Cardiac septum (tissue), 1 donor: Measurements from ENCODE around the gene MNAT1. TPM values are rescaled to one million over a fixed set of nuclear protein-coding genes. Genes with fewer than 3 reads are reported as not detected.

ENCODE experiments used
- DNase-seq: peaks from one replicate; pipeline ENCODE4 v3.0.0-alpha.2; 2020; ENCODE audit warnings: low spot score
- intact Hi-C: fragments of 100-400 bp; cut with DNase I; formaldehyde crosslinking; loops from one replicate; pipeline ENCODE4 v1.14.0; 2022
- total RNA-seq: library from RNA; stranded (reverse); fragmentation: NEBNext Ultra II Directional; extraction: Animal tissue kit (Norgen Biotek cat#: 25700); gene quantifications from one replicate; pipeline ENCODE4 v1.2.1, GENCODE V29; 2021
- donor health status: DM: no; HTN: no; CAD: no.

The MNAT1 gene
- total RNA-seq, 1 donor from 2014 or later: 29.9 TPM

DNA sequence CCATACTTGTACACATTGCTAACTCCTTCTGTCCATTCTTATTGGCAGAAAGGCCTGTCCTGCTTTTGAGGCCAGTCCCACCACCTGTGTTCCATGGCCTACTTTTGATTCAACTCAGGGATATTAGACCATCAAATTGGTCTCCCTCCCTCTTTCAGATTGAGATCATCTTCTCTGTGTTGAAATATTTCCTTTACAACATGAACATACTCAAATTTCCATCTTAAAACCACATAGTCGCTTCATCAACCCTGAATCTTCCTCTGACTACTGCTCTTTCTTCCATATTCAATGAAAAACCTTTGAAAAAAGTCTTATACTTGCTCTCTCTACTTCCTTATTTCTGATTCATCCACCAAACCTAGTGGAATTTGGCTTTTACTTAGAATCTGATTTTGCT lies 211.4 kb downstream of the MNAT1 start:
- intact Hi-C loops: no loop called here
- DNase-seq: no peak

DNA sequence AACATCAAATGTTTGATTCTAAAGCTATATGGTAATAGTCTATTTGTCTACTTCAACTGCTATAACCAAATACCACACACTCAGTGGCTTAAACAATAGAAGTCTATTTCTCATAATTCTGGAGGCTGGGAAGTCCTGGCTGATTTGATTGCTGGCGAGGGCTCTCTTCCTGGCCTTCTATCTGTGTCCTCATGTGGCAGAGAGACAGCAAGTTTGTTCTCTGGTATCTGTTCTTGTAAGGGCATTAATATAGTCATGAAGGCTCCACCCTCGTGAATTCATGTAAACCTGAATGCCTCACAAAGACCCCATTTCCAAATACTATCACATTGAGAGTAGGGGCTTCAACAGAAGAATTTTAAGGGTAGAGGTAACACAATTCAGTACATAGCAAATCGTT lies 212.2 kb downstream of the MNAT1 start:
- intact Hi-C loops: no loop called here
- DNase-seq: no peak

DNA sequence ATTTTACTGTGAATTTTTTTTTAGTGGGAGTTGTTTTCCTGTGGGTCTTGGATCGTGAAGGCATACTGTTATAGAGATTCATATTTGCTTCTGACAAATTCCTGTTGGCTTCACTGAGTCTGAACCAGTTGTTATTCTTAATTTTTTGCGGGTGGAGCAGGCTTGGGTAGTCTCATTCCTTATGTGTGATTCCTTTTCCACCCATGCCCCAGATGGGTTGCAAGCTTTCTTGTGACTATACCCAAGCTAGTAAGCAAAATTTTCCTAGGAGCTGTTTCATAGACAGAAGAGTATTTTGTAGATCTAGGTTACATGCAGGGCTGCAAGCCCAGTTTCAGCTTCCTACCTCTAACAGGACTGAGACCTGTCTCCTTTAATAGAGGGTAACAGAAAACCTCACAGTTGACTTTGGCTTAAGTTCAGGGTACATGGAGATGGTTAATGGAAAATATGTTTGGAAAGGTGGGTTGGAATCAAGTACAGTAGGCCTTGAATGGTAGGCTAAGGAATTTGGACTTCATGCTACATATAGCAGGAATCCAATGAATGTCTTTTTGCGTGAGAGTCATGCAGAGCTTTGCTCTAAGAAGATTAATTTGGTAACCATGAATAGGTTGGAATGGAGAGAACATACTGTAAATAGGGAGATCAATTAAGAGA lies 217.3 kb downstream of the MNAT1 start:
- no peak for DNase-seq
- intact Hi-C loops: no loop called here

DNA sequence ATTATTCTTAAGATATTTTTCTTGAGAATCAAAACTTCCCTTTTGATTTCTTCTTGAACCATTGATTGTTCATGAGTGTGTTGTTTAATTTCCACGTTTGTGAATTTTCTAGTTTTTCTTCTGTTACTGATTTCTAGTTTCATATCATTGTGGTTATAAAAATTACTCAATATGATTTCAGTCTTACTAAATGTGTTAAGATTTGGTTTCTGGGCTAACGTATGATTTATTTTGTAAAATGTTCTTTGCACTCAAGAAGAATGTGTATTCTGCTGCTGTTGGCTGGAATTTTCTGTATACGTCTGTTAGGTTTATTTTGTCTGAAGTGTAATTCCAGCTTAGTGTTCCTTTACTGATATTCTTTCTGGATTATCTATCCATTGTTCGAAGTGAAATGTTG lies 221.6 kb downstream of the MNAT1 start:
- no peak for DNase-seq
- intact Hi-C loops: no loop called here

DNA sequence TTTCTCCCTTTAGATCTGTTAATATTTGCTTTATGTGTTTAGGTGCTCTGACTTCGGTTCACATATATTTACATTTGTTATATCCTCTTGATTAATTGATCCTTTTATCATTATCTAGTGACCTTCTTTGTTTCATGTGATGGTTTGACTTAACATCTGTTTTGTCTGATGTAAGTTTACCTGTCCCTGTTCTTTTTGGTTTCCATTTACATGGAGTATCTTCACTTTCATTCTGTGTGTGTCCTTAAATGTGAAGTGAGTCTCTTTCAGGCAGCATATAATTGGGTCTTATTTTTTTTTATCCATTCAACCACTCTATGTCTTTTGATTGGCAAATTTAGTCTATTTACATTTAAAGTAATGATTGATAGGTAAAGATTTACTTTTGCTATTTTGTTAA lies 222.1 kb downstream of the MNAT1 start:
- DNase-seq: no peak
- intact Hi-C loops: no loop called here

DNA sequence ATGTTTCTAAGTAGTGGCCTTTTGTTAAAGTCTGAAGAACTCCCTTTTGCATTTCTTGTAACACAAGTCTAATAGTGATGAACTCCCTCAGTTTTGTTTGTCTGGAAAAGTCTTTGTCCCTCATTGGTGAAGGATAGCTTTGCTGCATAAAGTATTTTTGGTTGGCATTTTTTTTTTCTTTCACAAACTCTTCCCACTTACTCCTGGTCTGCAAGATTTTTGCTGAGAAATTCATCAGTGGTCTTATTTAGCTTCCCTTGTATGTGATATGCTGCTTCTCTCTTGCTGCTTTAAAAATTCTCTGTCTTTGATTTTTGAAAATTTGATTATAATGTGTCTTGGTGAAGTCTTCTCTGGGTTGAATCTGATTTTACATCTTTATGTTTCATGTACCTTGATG lies 223.6 kb downstream of the MNAT1 start:
- intact Hi-C loops: no loop called here

DNA sequence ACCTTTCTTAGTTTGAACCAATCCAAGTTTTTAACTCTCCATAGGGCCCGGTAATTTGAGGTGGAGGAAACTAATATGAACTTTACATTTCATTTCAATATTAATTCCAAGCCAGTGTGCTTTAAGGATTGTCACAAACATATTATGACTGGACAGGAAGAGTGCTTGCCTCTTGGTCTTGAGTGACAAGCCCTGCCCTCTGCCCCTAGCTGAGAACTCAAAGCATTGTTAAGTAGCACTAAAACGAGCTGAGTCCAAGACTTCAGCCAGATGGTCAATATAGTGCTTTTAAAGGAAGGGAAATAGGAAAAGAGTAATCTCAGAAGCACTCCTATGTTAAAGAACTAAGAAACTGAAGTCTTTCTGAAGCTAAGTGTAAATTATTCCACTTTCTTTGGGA lies 229.2 kb downstream of the MNAT1 start:
- no peak for DNase-seq
- intact Hi-C loops: no loop called here

More for the DNA sequence above, 223.6 kb downstream of the MNAT1 start:
- DNase-seq: no peak

DNA sequence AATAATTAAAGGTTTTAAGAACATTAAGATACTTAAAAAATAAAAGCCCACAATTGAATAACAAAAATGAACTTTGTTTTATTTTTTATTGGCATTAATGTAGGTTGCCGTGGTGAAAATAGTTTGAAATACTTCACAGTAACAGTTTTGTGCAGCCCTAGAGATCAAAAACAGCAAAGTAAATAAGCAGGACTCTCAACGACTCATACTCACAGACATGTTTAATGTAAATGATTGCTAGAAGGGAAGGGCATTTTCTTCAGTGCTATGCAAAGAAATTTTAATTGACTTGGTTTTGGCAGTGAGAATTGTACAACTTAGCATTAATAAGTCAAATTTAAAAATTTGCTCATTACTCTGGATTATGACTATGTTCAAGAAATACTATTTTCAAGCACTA lies 230.3 kb downstream of the MNAT1 start:
- no peak for DNase-seq
- intact Hi-C loops: no loop called here

DNA sequence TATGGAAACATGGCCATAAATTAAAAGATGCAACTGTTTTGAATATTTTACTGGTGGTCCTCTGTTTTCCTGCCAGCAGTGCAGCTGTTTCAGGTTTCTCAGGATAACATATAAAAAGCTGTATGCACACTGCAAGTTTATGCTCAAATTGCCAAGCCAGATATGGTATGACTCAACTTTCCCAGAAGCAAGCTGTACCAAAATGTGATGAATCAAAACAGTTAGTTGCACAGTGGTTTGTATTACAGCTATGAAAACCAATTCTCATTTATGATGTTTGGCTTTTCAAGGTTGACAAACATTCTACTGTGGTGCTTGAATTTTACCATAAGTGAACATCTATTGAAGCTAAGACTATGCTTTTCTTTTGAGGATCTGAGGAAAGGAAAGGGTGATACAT lies 230.8 kb downstream of the MNAT1 start:
- intact Hi-C loops: no loop called here
- no peak for DNase-seq

DNA sequence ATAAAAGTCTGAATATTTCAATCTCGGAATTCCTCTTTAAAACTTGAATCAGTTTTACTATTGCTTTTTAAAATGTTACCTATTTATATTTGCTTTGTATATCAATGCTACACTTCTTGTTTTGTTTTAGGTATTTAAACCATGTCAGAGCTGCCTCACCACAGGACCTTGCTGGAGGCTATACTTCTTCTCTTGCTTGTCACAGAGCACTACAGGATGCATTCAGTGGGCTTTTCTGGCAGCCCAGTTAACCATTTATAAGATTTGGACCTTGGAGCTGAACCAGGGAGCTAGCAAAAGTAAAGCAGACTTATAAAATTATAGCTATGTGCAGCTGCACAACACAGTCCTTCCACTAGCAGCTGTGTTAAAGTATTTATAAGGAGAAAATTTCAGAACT lies 233.5 kb downstream of the MNAT1 start:
- intact Hi-C loops: no loop called here
- DNase-seq: no peak

DNA sequence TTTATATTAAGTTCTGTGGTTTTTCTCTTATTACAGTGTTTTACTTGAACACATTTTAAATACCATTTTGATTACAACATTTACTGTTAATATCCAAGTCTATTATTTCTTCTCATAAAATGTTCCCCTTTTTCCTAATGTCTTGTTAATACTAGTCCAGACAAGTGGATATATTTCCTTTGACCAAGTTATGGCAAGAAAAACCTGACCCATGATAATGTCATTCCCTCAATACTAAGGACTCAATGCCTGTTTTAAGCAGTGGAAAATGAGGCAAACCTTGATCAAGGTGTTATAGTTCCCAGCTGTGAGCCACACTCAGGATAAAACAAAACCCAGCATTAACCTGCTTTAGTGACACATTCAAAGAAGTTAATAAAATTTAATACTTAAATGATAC lies 234.1 kb downstream of the MNAT1 start:
- intact Hi-C loops: no loop called here
- DNase-seq: no peak

DNA sequence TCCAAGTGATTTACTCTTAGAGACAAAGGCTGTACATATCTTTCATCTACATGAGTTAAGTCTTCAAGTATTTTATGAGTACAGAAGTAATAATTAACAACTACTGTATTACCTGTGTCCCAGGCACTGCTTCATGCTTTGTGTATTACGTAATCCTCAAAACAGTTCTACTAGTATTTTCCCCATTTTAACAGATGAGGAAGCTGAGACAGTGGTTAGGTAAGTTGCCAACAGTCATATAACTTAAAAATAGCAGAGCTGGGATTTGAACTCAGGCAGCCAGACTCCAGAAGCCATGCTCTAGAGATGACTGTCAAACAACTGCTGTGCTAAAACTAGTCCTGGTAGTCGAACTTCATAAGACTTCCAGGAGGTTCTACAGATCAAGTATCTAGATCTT lies 235.6 kb downstream of the MNAT1 start:
- no peak for DNase-seq
- intact Hi-C loops: no loop called here

DNA sequence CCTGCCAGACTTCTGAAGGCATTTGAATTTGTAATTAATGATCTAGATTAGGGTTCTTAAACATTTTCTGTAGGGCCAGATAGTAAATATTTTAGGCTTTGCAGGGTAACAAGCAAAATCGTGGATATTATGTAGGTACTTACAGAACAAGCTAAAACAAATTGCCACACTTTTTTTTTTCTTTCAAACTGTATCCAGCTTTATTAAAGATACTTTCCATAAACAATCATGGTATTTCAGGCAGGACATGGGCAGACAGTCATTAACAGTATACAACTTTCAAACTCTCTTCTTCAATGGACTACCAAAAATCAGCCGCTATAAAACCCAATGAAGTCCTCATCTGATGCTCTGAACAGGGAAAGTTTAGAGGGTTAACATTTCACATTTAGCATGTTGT lies 236.7 kb downstream of the MNAT1 start:
- intact Hi-C loops: no loop called here
- no peak for DNase-seq

DNA sequence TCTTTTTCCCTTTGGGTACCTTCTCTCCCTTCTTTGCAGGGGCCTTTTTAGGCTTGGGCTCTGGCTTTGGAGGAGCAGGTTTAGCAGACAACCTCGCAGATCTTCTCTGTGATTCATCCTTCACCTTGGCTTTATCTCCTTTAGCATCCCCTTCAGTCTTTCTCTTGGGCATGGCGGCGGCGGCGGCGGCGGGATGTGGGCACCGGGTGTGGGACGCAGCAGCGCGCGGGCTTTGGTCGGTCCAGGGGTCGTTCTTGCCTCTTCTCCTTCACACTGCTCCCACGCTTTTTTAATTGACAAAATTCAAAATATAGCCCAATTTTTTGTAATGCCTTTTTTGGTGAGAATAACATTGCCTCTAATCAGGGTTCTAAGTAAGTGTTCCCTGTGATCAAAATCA lies 237.7 kb downstream of the MNAT1 start:
- intact Hi-C loops: no loop called here
- no peak for DNase-seq

DNA sequence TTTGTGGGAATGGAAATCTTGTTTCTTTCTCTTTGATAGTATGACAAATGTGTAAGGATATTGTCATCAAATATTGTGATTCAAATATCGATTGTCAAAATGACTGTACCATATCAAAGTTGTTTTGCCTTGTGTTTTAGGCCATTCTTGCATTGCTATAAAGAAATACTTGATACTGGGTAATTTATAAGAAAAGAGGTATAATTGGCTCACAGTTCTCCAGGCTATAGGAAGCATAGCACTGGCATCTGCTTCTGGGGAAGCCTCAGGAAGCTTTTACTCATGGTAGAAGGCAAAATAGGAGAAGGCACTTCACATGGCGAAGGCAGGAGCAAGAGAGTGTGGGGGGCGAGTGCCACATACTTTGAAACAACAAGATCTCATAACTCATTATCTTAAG lies 238.5 kb downstream of the MNAT1 start:
- intact Hi-C loops: no loop called here
- no peak for DNase-seq

DNA sequence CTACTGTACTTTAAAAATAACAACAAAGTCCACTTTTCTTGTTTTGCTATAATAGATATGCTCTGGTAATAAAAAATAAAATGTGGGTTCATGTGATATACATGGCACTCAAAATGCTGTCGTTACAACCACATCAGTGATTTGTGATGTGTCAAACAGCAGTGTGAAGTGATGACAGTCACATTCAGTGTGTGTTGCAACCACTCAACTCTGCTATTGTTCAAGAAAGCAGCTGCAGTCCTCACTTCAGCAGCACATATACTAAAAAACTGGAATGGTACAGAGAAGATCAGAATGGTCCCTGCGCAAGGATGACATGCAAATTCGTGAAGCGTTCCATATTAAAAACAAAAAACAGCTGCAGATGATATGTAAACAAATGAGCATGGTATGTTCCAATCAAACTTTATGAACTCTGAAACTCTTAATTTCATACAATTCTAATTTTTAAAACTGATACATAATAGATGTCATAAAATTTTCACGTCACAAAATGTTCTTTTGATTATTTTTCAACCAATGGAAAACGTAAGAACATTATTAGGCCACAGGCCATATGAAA lies 239.6 kb downstream of the MNAT1 start:
- intact Hi-C loops: no loop called here
- no peak for DNase-seq

DNA sequence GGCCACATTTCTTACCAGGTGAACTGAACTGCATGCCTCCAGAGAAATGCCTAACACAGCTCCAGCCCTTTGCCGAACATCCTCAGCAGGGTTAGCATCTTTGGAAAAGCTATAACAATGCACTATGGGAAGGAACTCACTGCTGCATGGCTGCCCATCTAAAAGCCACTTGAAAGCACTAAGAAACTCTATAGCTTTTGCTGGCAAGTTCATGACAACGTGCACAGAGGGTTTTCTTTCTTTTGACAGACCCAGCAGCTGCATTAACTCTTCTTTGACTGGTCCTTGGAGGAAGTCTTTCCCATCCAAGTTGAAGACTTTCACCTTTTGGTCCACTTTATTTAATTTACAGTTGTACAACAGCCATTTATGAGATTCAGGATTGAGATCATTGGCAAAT lies 241.0 kb downstream of the MNAT1 start:
- intact Hi-C loops: no loop called here
- DNase-seq: no peak

DNA sequence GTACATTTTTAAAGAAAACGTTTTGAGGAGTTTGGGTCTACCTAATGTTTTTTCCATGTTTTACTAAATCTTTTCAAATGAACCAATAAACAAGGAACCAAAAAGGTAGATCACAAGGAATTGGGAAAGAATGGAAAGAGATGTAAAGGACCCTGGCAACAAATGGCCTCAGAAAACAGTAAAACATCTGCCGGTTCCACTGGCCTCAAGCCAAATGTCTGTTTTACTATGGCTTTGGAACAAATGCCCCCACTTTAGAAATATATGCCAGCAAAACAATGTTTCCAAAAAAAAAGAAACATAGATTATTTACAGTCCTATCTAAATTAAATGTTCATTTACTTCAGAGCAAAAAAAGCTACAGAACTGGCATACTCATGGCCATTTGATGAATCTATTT lies 243.3 kb downstream of the MNAT1 start:
- intact Hi-C loops: no loop called here
- DNase-seq: no peak

DNA sequence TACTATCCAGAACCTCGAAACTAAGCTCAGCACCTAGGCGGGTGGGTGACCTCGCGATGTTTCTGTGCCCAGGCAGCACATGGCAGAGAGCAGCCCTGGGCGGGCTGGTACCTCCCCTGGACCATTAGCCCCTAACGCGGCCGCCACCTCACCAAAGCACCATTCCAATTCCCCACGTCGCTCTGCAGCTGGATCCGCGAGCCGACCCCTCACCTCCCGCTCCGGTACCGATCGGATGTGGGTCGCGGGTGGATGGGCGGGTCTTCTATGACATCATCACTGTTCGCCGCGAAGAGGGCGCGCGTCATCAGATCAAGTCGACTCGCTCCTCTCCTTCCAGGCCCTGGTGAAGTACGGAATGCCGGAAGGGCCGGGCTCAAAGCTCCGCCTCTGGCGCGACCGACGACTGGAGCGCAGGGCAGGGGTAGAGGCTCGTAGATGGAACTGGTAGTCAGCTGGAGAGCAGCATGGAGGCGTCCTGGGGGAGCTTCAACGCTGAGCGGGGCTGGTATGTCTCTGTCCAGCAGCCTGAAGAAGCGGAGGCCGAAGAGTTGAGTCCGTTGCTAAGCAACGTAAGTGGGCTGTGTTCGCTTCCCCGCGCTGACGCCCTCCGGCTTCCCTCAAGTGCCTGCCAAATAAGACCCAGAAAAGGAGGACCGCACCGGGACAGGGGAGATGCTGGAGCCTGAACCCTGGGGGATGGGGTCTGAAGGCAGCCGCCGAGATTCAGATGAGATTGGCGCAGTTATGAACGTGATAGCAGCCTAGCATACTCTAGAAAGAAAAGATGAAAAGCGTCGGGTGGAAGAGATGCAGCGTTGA lies 246.5 kb downstream of the MNAT1 start, which contains the start of the genes SLC38A6 and TRMT5:
SLC38A6 (plus strand) TSS at position 435 of the 822 bp plus-strand sequence; CDS start at position 468, 33 bp downstream.
TRMT5 (minus strand) TSS at position 269 of the 822 bp plus-strand sequence; CDS start at position 163, 106 bp downstream.
- intact Hi-C loops: loop anchor here (5.0 kb wide), 1 partner anchor 259 kb away; the partner anchor contains the start of gene SIX4
- DNase-seq: peak; percentile 96

DNA sequence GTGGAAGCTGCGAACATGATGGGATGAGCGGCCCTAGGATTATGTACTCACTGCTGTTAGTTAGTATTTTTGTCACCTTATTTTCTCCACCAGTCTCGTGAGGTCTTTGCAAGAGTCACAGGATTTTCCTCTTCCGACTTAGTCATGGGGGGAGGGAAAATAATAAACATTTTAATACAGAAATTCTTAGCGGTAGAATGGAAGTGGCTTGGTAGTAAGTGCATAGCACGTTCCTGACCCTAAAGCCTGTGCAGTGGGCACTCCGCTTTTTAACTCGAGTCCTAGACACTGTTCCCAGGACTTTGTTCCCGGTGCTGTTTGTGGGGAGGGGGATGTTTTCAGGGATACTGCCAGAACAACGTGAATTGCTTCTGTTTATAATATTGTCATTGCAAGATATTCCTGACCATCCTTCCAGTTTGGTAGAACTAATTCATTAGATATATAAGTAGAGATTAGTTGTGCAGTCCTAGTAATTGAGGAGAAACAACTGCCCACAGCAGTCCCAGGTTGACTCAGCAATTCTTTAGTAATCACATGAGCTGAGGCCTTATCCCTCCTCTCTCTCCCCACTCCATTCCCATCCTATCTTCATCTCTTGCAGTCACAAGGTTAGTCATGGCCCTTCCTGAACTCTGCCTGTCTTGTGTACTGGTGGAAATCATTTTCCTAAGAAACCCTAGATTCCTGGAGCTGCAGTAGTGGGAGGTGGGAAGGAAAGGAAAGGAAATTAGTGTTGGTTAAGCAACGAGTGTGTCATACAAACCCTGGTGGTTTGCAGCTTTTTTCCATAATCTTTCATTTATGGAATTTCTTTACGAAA lies 247.3 kb downstream of the MNAT1 start:
- no peak for DNase-seq
- intact Hi-C loops: loop anchor here (5.0 kb wide), 1 partner anchor 260 kb away; the partner anchor contains the start of gene SIX4
